AML-193 (cell line): ENCODE data around the gene TUBA3C.
"Not testable (repeated sequence)": the region's sequence is repeated elsewhere in the genome, so short reads cannot be mapped to it uniquely, and the experiment has no call there.

Experiments
- DNase-seq, 2 experiments: peaks; one replicate each; lab custom pipeline; 2025; lab: John Stamatoyannopoulos, UW

The TUBA3C gene

DNA sequence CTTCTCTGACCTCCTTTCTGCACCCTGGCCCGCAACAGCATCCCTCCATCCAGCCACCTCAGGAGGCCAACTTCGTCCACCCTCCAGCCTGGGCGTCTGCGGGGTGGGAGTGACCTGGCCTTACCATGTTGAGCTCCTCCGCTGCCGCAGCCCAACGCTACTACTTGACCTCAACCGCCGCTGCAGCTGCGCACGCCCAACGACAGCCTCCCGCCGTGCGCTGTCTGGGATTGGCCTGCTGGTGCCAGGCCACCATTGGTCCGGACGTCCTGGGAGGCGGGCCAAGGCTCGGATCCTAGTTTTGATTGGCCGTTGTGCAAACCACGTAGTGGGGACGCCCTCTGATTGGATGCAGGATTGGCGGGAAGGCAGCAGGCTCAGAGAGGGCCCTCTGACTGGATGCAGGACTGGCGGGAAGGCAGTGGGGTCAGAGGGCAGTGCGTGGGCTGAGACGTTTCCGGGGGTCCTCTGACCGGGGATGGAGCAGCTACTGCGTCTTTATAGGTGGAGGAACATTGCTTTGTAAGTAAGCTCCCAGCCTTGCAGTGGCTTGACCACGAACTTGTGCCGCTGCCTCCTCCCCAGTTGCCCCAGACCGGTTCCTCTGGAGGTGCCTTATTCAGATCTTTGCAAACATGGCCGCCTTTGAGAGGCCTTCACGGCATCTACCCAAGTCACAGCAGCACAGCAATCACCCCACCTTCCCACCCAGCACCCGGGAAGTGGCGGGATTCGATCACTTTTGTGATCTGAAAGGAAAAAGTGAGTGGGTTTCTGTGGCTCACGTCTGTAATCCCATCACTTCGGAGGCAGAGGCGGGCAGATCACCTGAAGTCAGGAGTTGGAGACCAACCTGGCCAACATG lies at the start of gene TUBA3C:
Gene TUBA3C, minus strand, starts transcription at position 204 of the 865 bp plus-strand sequence. Its CDS starts 77 bp downstream, at position 127.
- DNase-seq, result no peak

DNA sequence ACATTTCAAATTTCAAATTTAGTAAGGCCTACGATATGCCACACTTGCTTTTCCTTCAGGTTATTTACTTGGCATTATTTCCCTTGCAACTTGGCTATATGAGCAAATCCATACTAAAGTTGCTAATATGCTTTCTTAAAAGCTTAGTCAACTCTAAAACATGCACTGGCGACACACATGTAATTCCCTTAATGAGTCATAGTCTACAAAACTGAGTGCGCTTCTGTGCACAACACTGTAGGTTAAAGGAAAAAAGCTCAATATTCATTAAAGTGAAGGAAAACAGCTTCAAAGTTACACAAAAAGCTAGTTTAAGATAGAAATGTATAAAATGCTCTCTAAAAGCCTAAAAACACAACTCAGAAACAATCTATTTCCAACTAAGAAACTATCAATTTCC lies 25.8 kb upstream of the TUBA3C start:
- DNase-seq, result not testable (repeated sequence)

- DNase-seq, result not testable (repeated sequence)
Measured at GRCh38 chr13:19192622-19193021, 11.0 kb upstream of the TUBA3C start.

- DNase-seq, result not testable (repeated sequence)
Measured at GRCh38 chr13:19189911-19190310, 8.3 kb upstream of the TUBA3C start.

DNA sequence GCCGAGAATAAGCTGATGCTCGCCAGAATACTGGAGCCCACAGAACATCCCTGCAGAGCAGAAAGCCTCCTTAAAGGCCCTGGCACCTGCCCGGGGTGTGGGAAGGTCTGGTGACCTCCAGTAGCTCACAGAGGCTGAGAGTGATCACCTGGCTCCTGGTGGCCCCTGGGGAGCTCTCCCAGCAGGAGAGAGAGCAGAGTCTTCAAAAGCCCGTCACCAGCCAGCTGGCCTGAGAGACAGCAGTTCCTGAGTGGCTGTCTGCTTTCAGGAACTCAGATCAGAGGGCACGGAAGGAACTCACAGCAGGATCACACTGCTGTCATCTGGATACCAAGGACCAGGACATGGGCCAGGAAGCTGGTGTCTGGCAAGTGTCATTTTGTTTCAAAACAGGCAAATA lies 7.7 kb upstream of the TUBA3C start:
- not testable (repeated sequence) for DNase-seq

GRCh38 chr13:19185865-19186645 lies 4.4 kb upstream of the TUBA3C start:
- DNase-seq, result no peak

- DNase-seq, result no peak
Measured at GRCh38 chr13:19185086-19185864, 3.7 kb upstream of the TUBA3C start.

DNA sequence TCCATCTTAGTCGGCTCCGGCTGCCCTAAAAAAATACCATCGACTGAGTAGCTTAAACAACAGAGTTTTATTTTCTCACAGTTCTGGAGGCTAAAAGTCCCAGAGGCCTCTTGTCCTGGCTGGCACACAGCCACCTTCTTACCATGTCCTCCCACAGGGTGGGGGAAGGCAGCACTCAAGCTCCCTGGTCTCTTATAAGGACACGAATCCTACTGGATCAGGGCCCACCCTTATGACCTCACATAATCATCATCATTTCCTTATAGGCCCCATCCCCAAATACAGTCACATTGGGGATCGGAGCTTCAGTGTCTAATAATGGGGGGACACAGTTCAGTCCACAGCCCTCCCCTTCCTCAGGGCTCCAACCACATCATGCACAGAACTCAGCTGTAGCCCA lies 2.6 kb upstream of the TUBA3C start:
- no peak for DNase-seq

- DNase-seq, result no peak
Measured at GRCh38 chr13:19183676-19184075, 2.1 kb upstream of the TUBA3C start.

DNA sequence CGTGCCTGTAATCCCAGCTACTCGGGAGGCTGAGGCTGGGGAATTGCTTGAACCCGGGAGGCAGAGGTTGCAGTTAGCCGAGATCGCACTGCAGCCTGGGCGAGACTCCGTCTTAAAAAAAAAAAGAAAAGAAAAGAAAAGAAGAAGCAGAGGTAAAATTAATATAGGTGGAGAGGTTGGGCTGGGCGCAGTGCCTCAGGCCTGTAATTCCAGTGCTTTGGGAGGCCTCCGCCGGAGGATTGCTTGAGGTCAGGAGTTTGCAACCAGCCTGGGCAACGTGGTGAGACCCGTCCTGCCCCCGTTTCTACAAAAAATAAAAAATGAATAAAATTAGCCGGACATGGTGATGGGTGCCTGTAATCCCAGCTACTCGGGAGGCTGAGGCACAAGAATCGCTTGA lies 912 bp upstream of the TUBA3C start:
- no peak for DNase-seq

DNA sequence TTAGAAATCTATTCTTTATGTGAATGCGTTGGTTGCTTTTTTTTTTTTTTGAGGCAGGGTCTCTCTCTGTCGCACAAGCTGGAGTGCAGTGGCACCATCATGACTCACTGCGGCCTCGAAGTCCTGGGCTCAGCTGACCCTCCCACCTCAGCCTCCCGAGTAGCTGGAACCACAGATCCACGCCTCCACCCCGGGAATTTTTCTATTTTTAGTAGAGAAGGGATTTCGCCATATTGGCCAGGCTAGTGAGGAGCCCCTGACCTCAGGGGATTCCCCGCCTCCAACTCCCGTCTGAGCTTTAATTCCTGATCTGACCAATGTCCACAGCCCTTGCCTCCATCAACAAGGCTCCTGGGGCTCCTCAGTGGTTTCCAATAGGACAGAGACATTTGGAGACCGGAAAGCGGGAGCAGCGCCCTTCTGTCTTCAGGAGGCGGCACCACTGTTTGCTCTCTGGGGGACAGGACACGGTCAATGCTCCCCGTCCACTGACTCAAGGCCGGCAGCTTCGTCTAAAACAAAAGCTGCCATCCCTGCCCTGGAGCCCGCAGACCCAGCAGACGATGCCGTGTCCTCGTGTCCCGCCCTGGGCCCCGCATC lies 503 bp downstream of the TUBA3C start:
- DNase-seq, result no peak

DNA sequence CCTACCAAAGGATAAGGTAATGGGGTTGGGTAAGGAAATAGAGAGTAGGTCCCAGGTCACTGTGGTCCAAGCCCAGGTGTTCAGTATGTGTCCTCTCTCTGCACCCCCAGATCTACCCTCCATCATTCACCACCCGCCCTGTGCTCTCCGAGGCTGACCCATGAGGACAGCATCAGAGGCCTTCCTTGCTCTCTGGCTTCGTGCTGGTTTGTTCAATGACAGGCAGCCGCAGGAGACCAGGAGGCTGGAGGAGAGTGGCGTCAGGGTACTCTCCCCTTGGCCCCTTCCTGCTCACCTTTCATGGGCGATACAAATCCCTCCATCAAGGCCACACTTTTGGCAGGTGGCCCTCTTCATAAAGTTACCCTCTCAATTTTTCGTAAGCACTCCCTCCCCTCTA lies 1.7 kb downstream of the TUBA3C start:
- no peak for DNase-seq

- DNase-seq, result no peak
Measured at GRCh38 chr13:19178901-19179593, 2.6 kb downstream of the TUBA3C start.

- not testable (repeated sequence) for DNase-seq
Measured at GRCh38 chr13:19176981-19177776, 4.4 kb downstream of the TUBA3C start.

- DNase-seq, result no peak
Measured at GRCh38 chr13:19173752-19174151, 7.9 kb downstream of the TUBA3C start.

DNA sequence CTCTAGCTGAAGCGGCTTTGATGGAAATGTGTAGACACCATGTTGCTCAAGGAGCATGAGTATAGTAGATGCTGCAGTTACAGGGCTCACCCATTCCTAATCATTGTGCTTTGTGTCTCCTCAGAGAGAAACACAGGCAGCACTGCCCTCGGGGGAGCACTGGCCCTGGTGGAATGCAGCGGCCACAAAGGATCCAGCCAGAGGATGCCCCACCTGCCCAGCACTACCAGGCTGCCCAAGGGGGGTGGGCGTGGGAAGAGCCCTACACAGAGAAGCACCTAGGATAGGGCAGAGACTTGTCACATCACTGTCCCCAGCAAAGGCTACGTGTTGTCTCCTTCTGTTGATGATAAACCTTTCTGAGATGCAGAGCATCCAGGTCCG lies 9.0 kb downstream of the TUBA3C start:
- no peak for DNase-seq

GRCh38 chr13:19172007-19172646 lies 9.5 kb downstream of the TUBA3C start:
- DNase-seq, result no peak

DNA sequence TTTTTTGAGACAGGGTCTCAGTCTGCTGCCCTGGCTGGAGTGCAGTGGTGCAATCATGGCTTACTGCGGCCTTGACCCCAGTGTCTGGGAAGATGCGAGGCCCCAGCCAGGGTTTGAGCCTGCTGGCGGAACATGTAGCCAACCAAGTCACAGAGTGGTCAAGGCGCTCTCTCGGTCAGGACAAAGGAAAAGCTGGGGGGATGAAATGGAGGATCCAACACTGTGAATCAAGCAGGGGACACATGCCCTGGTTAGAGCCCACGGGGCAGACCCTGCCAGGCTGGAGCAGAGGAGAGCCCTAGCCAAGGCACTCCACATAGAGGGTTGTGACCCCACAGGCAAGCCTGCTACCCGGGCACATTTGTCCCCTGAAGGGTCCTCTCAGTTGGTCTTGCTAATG lies 10.1 kb downstream of the TUBA3C start:
- DNase-seq, result no peak

DNA sequence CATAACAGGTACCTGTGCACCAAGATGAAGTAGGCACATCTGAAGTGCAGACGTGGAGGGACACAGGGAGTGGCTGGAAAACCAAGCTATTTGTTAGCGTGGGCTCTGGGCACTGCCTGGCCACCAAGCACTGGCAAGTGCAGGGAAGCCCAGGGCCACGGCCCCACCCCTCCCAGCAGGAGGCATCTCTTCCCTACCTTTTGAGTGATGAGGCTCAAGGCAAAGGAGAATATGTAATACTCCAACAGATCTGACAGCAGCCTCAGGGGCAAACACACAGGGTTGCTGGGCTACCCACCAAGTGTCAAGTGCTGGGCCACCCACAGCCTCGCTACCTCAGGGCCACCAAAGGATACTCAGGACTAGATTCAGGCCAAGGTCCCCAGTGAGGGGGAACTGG lies 11.6 kb downstream of the TUBA3C start:
- DNase-seq, result no peak

DNA sequence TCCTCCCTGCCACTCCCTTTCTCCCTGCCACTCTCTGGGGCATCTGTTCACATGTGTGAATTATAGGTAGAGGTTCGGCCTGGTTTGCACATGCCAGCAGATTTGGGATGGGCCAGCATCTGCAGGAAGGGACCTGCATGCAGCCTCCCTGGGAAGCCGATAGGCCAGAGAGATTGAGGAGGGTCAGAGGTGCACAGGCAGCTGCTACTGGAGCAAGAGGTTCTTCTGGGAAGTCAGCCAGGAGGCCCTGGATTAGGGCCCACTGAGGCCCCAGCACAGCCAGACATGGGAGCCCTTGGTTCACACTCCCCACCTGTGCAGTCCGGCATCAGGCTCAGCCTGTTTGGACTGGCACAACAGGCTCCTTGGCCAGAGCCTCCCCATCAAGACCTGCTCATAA lies 12.1 kb downstream of the TUBA3C start:
- DNase-seq, result no peak
